ENCODE results near the gene B3GNT5.

DNA sequence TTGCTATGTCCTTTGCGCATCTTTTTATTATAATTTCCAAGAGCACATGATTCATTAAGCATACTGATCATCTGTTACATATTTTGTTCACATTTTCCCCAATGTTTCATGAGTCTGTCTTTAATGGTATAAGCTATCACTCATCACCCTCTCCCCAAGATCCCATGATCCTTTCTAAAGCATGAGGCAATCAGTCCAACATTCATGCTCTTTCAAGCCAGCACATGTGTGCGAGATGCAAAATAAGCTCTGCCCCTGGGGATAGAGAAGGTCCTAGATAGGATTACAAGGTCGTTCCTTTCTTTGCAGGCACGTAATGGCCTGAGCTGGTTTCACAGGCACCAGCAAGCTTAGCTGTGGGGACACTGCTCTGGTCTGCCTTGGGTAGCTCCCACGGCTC, 32.2 kb upstream of the B3GNT5 start:
- TF ChIP-seq EZH2 (IDR thresholded peaks at IDR 0.05; ENCODE audit: low read length, missing control alignments), result no peak
- TF ChIP-seq, protein P1, sequence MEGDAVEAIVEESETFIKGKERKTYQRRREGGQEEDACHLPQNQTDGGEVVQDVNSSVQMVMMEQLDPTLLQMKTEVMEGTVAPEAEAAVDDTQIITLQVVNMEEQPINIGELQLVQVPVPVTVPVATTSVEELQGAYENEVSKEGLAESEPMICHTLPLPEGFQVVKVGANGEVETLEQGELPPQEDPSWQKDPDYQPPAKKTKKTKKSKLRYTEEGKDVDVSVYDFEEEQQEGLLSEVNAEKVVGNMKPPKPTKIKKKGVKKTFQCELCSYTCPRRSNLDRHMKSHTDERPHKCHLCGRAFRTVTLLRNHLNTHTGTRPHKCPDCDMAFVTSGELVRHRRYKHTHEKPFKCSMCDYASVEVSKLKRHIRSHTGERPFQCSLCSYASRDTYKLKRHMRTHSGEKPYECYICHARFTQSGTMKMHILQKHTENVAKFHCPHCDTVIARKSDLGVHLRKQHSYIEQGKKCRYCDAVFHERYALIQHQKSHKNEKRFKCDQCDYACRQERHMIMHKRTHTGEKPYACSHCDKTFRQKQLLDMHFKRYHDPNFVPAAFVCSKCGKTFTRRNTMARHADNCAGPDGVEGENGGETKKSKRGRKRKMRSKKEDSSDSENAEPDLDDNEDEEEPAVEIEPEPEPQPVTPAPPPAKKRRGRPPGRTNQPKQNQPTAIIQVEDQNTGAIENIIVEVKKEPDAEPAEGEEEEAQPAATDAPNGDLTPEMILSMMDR (conservative IDR thresholded peaks at IDR 0.05 in 1 of 2, IDR thresholded peaks at IDR 0.05 in 1 of 2; ENCODE audit: low read depth in 1 of 2, low read length in 2 of 2), result no peak

All from fibroblast of lung (primary cell).